ENCODE data around the gene LDB3.

Gene LDB3

GRCh38 chr10:86693721-86694369 lies 25.5 kb downstream of the LDB3 start:
- Histone ChIP-seq H3K79me2 (no peaks in the 10 kb centered on the region), H3K9ac (no peak overlapping the region), H3K27me3 (ENCODE audit: control insufficient read depth, insufficient read depth, low read length) (no peaks in the 10 kb centered on the region), H3K4me2 (ENCODE audit: low read length) (no peak overlapping the region), H3K27ac (no peak overlapping the region), H3K9me3 (ENCODE audit: control insufficient read depth, low read length) (no peaks in the 10 kb centered on the region), H3K4me1 (peaks cover 2% of the 10 kb centered on the region), H3K4me3 (ENCODE audit: low read depth, low read length) (no peak overlapping the region), H3K36me3 (ENCODE audit: control insufficient read depth, insufficient read depth, low read length) (no peaks in the 10 kb centered on the region), H2AFZ (no peak overlapping the region)
- peak; percentile 53 for TF ChIP-seq CTCF (IDR thresholded peaks at IDR 0.05)

- Histone ChIP-seq H3K27me3 (ENCODE audit: control insufficient read depth, insufficient read depth, low read length) (no peaks in the 10 kb centered on the region), H3K9ac (no peak overlapping the region), H3K9me3 (ENCODE audit: control insufficient read depth, low read length) (no peaks in the 10 kb centered on the region), H3K27ac (no peak overlapping the region), H3K4me3 (ENCODE audit: low read depth, low read length) (no peak overlapping the region), H3K4me2 (ENCODE audit: low read length) (no peak overlapping the region), H3K79me2 (no peaks in the 10 kb centered on the region), H3K36me3 (ENCODE audit: control insufficient read depth, insufficient read depth, low read length) (no peaks in the 10 kb centered on the region), H2AFZ (no peak overlapping the region), H3K4me1 (peaks cover 2% of the 10 kb centered on the region)
- TF ChIP-seq CTCF (IDR thresholded peaks at IDR 0.05): peak; percentile 23
Measured at GRCh38 chr10:86698207-86698940, 30.1 kb downstream of the LDB3 start.

- H3K4me1 ChIP-seq: no peaks in the 10 kb centered on the region
- no peak overlapping the region for H3K4me2 ChIP-seq (ENCODE audit: low read length)
- H3K9ac ChIP-seq: no peak overlapping the region
- H3K9me3 ChIP-seq (ENCODE audit: control insufficient read depth, low read length): no peaks in the 10 kb centered on the region
- no peak overlapping the region for H3K27ac ChIP-seq
- no peaks in the 10 kb centered on the region for H3K79me2 ChIP-seq
- no peaks in the 10 kb centered on the region for H3K36me3 ChIP-seq (ENCODE audit: control insufficient read depth, insufficient read depth, low read length)
- TF ChIP-seq CTCF (IDR thresholded peaks at IDR 0.05): no peak
- no peaks in the 10 kb centered on the region for H3K27me3 ChIP-seq (ENCODE audit: control insufficient read depth, insufficient read depth, low read length)
- no peak overlapping the region for H2AFZ ChIP-seq
- no peak overlapping the region for H3K4me3 ChIP-seq (ENCODE audit: low read depth, low read length)
Measured at GRCh38 chr10:86699125-86699524, 30.8 kb downstream of the LDB3 start.

GRCh38 chr10:86699541-86699940 lies 31.2 kb downstream of the LDB3 start:
- no peak for TF ChIP-seq CTCF (IDR thresholded peaks at IDR 0.05)
- no peak overlapping the region for H3K4me2 ChIP-seq (ENCODE audit: low read length)
- no peak overlapping the region for H2AFZ ChIP-seq
- H3K79me2 ChIP-seq: no peaks in the 10 kb centered on the region
- no peak overlapping the region for H3K27ac ChIP-seq
- H3K36me3 ChIP-seq (ENCODE audit: control insufficient read depth, insufficient read depth, low read length): no peaks in the 10 kb centered on the region
- no peak overlapping the region for H3K9ac ChIP-seq
- no peaks in the 10 kb centered on the region for H3K9me3 ChIP-seq (ENCODE audit: control insufficient read depth, low read length)
- no peaks in the 10 kb centered on the region for H3K27me3 ChIP-seq (ENCODE audit: control insufficient read depth, insufficient read depth, low read length)
- no peak overlapping the region for H3K4me3 ChIP-seq (ENCODE audit: low read depth, low read length)
- H3K4me1 ChIP-seq: no peaks in the 10 kb centered on the region
